HG02571 (cell line): ENCODE data around the gene OR2D3.
"Not testable (repeated sequence)": the region's sequence is repeated elsewhere in the genome, so short reads cannot be mapped to it uniquely, and the experiment has no call there.

Experiments
- ATAC-seq: cut with Tn5 transposase; IDR thresholded peaks from one replicate; pipeline ENCODE4 v1.9.1; 2021; ENCODE audit warnings: mild to moderate bottlenecking, moderate library complexity; ENCODE audit not compliant: unreplicated experiment

The OR2D3 gene, protein sequence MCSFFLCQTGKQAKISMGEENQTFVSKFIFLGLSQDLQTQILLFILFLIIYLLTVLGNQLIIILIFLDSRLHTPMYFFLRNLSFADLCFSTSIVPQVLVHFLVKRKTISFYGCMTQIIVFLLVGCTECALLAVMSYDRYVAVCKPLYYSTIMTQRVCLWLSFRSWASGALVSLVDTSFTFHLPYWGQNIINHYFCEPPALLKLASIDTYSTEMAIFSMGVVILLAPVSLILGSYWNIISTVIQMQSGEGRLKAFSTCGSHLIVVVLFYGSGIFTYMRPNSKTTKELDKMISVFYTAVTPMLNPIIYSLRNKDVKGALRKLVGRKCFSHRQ

DNA sequence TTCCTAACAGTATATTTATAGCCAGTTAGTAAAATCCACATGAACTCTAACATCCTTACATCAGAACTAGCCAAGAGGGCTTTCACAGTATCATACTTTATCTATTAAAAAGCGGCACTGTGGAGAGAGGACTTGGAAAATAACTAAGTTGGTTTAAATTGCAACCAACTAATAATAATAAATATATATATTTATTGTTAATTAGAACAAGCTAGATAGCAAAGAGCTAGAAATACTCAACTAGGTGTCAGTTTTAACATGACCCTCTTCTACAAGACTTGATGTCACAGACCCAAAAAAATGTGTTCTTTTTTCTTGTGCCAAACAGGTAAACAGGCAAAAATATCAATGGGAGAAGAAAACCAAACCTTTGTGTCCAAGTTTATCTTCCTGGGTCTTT is at the start of gene OR2D3:
TSS of gene OR2D3 (plus strand) at position 301 of the 400 bp plus-strand sequence. CDS start at position 301, 0 bp downstream.
- ATAC-seq, result no peak

DNA sequence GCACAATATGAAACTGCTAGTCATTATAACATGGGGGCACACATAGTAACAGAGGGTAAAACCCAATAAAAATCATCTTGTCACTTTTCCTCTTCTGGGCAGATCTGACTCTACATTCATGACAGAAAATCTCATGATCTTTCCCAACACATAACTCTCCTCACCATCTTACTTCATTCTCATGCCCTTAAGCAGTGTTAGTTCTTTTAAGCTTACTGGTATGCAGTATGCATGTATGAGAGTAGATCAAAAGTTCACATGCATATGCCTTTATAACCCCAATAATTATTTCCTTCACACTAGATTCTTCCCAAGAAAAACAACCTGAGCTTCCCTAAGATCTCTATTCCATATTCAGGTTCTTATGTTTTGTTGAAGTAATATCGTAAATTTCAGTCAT is 49.5 kb upstream of the OR2D3 start:
- ATAC-seq, result no peak

DNA sequence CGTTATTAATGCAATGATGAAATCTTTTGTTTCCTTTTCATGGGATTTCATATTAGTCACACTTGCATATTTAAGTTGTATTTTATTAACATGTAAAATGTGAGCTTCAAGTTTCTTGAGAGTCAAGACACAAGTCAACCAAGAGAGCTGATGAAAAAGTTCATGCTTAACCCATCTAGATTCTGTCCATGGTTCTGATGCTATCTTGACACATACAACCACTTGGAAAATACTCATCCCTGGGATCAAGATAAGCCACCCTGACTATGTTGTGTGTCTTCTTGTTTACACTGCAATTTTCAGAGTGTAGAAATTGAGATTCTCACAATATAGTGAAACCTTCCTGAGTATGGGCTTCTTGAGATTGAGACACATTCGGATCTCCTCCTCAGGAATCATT is 45.0 kb upstream of the OR2D3 start:
- no peak for ATAC-seq

DNA sequence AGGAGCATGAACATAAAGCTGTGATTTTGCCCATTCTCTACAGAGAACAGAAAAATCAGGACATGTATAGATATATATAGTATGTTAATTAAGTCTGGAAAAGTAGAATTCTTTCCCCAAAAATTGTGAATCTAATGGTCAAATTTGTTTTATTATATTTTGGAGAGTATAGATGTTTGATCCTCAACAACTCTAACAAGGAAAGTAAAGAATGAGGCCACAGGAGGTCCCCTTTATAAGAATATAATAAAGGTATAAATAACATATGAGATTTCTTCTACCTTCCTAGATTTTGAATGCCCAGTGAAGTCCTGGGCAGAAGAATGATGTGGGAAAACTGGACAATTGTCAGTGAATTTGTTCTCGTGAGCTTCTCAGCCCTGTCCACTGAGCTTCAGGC is 44.5 kb upstream of the OR2D3 start, which contains the start of gene OR10A4:
TSS of gene OR10A4 (plus strand) at position 301 of the 400 bp plus-strand sequence. CDS start at position 324, 23 bp downstream.
- ATAC-seq, result no peak

DNA sequence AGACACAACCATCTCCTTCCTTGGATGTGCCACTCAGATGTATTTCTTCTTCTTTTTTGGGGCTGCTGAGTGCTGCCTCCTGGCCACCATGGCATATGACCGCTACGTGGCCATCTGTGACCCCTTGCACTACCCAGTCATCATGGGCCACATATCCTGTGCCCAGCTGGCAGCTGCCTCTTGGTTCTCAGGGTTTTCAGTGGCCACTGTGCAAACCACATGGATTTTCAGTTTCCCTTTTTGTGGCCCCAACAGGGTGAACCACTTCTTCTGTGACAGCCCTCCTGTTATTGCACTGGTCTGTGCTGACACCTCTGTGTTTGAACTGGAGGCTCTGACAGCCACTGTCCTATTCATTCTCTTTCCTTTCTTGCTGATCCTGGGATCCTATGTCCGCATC is 43.9 kb upstream of the OR2D3 start:
- no peak for ATAC-seq

DNA sequence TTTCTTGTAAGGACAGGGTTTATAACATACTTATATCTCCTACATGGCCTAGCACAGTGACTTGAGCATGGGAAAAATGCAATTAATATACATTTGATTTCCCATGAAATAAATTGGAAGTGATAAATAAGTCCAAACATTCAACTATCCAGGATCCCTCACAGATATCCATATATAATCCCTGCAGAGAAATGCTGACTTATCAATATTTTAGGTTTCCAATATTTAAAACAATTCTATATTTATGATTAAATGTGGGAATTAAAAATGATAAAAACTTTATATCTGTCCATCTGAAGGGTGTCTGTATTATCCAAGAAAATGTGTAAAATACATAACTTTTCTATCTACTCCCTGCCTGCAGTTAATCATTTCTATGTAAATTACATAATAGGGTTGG is 38.1 kb upstream of the OR2D3 start:
- ATAC-seq, result no peak

DNA sequence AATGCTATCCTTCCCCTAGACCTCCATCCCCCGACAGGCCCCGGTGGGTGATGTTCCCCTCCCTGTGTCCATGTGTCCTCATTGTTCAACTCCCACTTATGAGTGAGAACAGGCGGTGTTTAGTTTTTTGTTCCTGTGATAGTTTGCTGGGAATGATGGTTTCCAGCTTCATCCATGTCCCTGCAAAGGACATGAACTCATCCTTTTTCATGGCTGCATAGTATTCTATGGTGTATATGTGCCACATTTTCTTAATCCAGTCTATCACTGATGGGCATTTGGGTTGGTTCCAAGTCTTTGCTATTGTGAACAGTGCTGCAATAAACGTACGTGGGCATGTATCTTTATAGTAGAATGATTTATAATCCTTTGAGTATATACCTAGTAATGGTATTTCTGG is 33.1 kb upstream of the OR2D3 start:
- ATAC-seq, result not testable (repeated sequence)

DNA sequence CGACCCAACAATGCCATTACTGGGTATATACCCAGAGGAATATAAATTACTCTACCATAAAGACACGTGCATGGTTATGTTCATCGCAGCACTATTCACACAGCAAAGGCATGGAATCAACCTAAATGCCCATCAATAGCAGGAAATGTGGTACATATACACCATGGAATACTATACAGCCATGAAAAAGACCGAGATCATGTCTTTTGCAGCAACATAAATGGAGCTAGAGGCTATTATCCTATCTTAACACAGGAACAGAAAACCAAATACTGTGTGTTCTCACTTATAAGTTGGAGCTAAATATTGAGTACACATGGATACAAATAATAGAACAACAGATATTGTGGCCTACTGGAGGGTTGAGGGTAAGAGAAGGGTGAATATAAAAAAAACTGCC is 32.0 kb upstream of the OR2D3 start:
- no peak for ATAC-seq

DNA sequence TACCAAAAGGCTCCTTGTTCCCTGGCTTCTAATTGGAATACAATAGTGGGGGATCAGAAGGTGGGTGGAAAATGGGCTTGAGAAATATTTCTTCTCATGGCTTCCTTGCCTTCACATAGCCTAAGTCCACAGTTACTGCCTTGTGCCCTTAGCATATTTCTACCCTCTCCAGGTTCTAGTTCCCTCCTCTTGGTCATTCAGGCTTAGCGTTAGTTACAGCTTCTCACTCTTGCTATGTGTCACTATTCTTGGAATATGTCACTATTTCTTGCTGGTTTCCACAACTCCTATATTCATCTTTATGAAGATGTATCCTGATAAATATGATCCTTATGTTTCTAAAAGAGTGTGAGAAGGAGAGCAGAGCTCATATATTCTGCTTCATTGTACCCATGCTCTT is 31.0 kb upstream of the OR2D3 start:
- no peak for ATAC-seq

DNA sequence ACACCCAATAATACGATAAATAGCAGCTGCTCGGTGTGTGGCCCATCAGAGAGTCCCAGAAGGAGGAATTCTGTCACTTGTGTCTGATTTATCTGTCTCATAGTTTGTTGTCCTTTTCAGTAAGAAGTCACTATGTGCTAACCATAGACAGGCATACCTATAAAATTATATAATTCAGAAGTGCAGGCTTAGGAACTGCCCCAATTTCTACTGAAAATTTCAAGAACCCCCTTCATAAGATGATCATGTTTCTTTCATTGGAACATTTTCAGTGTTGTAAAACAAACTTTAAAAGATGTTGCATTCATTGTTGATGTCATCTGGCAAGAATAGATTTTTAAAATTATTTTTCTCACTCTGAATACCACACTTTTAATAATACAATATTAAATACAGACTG is 28.4 kb upstream of the OR2D3 start, which contains the start of gene OR2D2:
TSS of gene OR2D2 (minus strand) at position 101 of the 400 bp plus-strand sequence. CDS start at position 101, 0 bp downstream.
- ATAC-seq, result no peak

DNA sequence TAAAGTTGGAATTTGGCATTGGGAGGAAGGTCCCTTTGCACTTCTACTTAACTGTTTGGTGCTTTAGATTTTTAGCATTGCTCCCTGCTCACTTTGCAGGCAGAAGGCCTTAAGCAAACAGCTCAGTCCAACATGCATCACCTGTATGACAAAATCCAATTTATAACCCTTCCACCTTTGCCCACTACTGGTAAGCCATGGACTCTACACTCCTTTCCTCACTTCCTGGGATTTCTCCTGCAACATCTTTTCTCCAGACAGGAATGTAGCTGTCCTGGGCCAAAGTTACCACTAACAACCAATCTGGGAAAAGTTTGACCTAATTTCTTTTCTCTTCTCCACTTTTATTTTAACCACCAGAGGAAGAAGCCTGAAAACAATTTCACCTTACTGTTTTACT is 26.7 kb upstream of the OR2D3 start:
- no peak for ATAC-seq

DNA sequence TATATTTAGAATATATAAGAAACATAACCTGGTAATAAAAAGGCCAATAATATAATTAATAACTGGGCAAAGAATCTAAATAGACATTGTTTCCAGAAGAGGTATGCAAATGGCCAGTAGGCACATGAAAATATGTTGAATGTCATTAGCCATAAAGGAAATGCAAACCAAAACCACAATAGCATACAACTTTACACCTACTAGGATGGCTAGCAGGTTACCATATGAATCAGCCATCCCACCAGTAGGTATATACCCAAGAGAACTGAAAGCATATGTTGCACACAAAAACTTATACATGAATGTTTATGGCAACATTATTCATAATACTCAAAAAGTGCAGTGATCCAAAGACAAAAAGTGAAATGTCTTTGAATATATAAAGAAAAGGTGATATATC is 25.8 kb upstream of the OR2D3 start:
- peak; percentile 71 for ATAC-seq

DNA sequence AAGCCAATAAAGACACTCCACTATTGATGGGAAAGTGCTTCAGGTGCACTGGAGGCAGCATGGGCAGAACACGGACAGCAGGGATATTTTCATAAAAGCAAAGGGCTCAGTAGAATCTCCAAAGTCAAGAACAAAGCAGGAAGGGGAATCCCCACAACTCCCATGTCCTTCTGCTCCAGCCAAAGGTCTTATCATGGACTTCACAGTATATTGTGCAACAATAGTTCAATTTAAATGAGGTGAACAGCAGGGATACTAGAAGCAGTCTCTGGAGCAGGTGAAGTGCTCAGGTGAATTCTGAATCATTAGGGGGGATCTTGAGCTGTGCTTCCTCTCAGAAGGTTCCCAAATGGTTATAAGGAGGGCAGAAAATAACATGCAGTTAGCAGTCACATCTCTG is 21.9 kb upstream of the OR2D3 start:
- no peak for ATAC-seq

DNA sequence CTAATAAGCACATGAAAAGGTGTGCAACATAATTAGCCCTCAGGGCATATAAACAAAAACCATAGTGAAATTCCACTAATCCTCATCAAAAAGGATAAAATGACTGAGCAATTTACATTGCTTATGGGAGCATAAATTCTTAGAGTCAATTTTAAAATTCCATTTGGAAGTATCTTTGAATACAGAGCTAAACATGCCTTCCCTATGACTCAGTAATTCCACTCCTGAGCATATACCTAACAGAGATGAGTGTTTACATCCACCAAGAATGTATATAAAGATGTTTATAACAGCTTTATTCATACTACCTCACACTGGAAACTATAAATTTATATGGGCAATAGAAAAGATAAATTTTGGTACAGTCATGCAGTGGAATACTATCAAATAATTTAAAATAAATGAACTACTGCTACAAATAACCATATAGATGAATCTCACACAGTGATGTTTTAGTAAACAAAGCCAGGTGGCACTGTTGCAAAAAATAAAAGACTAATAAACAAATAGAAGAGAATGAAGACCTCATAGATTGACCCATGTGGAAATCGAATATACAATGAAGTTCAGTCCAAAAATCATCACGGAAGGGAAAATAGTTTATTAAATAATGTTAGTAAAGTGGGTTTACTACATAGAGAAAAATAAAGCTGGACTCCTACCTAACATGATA is 20.3 kb upstream of the OR2D3 start:
- no peak for ATAC-seq

DNA sequence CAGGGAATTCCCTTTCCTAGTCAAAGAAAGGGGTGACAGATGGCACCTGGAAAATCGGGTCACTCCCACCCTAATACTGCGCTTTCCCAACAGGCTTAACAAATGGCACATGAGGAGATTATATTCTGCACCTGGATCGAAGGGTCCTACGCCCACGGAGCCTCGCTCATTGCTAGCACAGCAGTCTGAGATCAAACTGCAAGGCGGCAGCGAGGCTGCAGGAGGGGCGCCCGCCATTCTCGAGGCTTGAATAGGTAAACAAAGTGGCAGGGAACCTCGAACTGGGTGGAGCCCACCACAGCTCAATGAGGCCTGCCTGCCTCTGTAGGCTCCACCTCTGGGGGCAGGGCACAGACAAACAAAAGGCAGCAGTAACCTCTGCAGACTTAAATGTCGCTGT is 16.0 kb upstream of the OR2D3 start:
- ATAC-seq, result not testable (repeated sequence)

DNA sequence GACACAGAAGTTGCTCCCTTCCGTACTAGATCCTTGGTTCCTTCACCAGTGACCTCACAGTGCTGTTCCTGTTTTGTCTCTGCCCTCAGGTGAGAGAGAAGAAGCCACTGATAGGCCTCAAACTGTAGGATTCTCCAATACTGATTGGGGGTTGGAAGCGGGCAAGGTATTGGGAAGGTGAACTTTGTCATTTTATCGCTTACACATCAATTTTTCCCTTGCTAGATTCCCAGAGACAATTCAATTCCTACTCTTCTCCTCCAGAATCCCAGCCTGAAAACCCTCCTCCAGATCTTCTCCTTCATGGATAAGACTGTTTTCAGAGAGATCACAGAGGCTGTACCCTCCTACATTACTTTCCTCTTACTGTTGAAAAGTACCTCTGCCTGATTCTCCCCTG is 9.4 kb upstream of the OR2D3 start:
- ATAC-seq, result no peak

DNA sequence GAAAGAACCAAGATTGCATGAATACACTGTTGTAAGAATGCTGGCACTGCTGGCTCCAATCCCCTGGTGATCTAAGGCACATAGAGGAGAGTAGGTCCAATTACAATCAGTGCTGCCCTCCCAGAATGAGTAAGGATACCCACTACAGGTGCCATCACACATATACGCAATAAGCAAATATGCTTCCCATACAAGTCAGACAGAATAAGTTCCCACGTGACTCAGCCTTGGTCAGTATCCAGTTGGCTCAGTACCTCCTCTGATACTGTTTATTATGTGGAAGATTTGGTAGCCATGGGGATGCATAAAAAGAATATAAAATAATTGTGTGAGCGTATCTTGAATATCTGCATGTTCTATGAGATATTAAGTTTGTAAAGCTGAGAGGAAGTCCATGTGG is 8.9 kb upstream of the OR2D3 start:
- no peak for ATAC-seq

DNA sequence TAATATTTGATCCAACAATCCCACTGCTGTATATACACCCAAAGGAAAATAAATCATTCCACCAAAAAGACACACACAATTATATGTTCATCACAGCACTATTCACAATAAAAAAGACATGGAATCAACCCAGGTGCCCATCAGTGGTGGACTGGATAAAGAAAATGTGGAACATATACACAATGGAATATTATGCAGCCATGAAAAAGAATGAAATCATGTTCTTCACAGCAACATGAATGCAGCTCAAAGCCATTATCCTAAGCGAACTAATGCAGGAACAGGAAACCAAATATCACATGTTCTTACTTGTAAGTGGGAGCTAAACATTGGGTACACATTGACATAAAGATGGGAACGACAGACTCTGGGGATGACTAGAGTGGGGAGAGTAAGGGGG is 1.1 kb upstream of the OR2D3 start:
- ATAC-seq, result no peak

DNA sequence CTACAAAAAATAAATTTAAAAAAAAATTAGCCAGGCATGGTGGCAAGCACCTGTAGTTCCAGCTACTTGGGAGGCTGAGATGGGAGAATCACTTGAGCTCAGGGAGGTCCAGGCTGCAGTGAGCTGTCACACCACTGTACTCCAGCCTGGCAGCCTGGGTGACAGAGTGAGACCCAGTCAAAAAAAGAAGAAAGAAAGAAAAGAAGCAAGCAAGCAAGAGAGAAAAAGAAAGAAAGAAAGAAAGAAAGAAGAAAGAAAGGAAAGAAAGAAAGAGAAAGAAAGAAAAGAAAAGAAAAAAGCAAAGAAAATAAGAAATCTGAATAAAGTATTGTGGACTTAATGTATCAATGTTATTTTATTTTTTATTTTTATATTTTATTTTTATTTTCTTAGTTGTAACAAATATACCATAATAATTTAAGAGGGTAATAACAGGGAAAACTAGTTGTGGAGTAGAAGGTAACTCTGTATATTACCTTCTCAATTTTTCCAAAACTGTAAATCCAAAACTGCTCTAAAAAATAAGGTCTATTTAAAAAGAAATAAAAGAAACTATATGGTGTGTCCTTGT is 4.3 kb downstream of the OR2D3 start:
- no peak for ATAC-seq

DNA sequence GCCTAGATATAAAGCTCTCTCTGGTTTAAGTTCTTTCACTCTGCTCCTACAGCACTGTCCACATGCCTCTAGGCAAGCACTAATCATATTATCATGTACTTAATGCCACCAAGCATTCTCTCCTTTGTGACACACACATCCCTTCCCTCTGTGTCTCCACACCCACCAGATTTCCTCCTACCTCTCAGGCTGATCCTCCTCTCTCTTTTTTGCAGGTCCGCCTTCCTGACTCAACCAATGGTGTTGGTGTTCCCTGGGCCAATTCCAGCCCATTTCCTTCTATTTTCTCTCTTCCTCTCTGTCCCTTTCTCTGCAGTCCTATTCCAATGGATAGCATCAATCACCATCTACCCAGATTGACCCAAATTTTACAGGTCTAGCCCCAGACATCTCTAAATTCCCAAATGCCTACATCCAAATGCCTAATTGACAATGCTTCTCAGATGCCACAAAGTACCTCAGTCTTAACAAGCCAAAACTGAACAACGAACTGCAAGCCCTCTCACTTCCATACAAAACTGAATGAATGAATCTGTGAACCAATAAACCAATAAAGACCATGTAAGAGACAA is 4.9 kb downstream of the OR2D3 start:
- no peak for ATAC-seq

DNA sequence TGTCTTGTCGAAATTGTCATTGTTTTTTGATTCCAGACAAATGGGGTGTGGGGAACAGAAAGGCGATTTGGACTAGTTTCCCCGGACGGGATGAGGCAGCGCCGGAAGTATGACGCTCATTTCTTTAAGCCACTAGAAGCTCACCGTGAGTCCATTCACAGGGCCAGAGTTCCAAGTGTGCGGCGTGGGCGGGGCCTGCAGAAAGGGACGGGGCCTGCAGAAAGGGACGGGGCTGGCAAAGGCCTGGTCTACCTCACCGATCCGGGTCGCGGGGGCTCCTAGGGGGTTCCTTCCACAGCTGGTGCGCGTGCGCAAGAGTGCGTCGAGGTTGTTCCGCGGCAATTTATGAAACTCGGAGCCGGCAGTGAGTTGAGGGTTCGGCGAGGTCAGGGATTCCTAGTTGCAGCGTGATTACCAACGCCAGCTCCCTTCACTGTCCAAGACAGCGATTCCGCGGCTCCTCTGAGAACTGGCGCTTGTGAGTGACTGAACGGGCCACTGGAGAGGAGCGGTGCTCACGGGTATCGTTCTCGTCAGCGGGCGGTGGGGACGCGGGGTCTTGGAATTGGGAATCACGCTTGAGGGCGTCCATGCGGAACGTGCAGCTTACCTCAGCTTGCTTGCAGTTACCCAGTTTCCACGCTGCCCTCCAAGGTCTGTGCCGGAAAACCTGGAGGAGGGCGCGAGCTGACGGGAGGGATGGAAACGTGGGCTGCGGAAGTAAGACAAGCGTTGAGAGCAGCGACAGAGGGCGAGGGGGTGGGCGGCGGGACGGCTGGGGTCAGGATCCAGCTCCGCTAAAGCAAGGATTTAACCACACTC is 5.6 kb downstream of the OR2D3 start, which contains the start of gene ZNF215:
TSS of gene ZNF215 (plus strand) at position 219 of the 822 bp plus-strand sequence. CDS start 5,847 bp downstream, outside the sequence.
- peak; percentile 68 for ATAC-seq
